ENCODE data around the gene MAN1C1. TPM values are rescaled to one million over a fixed set of nuclear protein-coding genes. Genes with fewer than 3 reads are reported as not detected.
A peak's percentile ranks its signal among the peaks of the same experiment; 100 is the strongest.

MAN1C1 gene
- total RNA-seq, 1 experiment from 2014 or later: 5.3 TPM

DNA sequence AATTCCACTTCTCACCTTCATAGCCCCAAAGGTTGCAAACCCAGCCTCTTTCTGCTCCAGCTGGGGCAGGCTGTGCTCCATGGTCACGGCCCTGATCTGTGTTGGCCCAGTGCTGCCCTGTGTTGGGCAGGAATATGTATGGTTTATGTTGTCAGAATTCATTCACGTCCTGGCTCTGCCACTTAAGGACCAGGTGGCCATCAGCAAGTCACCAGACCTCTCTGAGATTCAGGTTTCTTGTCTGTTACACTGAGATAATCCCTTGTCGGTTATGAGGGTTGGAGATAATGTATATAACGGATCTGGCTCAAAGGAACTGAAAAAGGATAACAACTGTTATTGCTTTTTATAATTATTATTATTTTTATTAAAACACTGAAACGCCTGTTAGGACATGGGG is 144.3 kb downstream of the MAN1C1 start:
- in situ Hi-C loops (cut with HindIII; ENCODE audit: low sequenced_read_pairs): no loop called here
- DNase-seq (ENCODE audit: low spot score): peak; percentile 59

DNA sequence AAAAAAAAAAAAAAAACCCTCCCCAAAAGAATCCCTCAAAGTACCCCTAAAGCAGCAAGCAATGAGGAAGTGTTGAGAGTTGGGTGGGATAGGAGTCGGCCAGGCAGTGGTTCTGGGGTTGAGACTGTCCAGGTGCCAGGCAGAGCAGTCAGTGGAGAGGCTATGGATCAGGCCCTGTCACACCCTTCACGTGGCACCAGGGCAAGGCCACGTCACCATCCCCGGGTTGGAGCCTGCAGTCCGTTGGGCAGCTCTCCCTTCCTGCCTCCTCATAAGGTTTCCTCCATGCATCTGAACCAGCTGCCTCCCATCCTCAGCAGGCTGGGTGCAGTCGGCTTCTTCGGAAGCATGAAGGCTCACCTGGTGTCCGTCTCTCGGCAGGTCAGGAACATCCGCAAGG is 146.9 kb downstream of the MAN1C1 start:
- in situ Hi-C loops (cut with HindIII; ENCODE audit: low sequenced_read_pairs): no loop called here
- DNase-seq (ENCODE audit: low spot score): no peak

DNA sequence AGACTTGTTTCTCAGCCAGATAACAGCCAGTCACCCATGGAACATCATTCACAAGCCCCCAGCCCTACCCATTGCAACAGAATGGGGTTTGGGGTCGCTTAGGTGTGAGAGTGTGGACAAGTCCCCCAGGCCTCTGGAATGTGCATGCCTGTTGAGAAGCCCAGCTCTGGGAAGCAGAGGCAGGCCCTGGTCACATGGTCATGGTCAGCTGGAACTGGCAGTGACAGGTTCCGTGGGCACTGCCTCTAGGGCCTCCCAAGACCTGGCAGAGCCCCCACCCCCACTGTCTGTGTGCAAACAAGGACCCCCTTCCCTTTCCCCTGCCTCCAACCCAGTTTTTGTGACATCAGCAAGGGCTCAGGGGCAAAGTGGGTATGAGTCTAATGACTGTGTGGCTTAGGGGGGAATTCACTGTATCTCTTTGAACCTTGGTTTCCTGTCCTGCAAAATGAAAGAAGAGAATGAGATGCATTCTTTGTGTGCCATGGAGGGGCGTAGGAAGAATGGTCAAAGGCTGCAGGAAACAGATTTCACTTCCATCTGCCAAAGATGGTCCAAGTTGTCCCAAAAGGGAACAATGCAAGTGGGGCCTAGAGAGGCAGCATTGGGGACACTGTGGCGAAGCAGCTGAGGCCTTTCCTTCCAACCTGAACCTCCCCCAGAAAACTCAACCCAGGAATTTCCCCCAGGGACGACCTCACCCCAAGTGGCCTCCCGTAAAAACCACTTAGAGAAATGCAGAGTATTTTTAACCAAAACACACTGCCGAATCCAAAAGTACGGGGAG is 148.7 kb downstream of the MAN1C1 start:
- DNase-seq (ENCODE audit: low spot score): no peak
- in situ Hi-C loops (cut with HindIII; ENCODE audit: low sequenced_read_pairs): no loop called here

DNA sequence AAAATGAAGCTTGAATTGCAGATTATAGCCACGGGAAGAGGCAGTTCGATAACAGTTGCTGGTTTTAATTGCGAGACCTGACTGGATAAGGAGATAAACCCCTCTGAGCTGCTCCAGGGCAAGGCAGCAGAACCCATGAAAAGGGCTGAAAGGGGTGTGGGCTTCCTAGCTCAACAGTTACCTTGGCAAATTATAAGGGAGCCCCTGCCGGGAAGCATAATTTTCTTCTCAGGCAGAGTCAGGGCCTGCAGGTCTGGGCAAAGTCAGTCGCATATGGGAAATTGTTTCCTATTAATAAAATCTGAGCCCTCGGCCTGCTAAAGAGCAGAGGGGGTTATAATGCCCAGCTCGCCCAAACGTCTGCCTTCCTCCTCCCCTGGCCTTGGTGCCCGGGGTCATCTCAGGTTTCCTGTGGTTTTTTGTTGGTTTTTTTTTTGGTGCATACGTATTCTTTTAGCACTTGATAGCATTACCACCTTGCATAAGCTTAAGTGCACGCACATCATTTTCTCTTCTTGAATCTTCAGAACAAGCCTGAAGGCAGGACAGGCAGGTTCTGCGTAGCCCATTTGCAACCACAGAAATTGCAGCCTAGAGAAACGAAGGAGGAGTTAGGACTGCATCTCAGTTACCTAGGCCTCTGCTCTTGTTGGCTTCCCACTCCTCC is 149.5 kb downstream of the MAN1C1 start:
- DNase-seq (ENCODE audit: low spot score): no peak

DNA sequence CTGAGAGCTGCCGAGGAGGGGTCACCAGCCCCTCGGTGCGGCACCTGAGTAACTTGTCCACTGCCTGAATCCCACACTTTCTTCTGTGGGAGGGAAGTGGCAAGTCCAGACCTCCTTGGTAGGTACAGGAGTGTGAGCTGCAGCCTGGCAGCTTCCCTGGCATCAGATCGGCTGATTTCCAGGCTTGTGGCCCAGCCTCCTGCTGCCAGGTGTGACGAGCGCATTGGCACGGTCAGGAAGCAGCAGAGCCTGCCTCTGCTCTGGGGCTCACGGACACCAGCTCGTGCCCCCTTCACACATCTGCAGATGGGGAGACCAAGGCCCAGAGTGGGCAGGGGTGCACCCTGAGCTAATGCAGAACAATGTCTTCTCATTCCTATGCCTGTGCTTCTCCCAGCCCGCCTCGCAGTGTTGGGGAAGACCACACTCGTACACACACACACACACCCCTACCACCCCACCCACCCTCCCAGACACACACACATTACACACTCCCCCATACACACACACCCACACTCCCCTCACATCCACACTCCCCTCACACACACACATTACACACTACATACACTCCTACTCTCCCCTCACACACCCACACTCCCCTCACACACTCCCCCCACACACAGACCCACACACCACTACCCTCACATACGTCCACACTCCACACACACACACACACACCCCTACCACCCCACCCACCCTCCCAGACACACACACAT is 150.3 kb downstream of the MAN1C1 start:
- in situ Hi-C loops (cut with HindIII; ENCODE audit: low sequenced_read_pairs): no loop called here
- peak; percentile 82 for DNase-seq (ENCODE audit: low spot score)

More for the DNA sequence above, 149.5 kb downstream of the MAN1C1 start:
- in situ Hi-C loops (cut with HindIII; ENCODE audit: low sequenced_read_pairs): no loop called here

DNA sequence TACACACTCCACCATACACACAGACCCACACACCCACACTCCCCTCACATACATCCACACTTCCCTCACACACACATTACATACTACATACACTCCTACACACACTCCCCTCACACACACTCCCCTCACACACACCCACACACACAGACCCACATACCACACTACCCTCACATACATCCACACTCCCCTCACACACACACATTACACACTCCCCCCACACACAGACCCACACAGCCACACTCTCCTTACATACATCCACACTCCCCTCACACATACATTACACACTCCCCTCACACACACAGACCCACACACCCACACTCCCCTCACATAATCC is 150.8 kb downstream of the MAN1C1 start:
- in situ Hi-C loops (cut with HindIII; ENCODE audit: low sequenced_read_pairs): no loop called here
- DNase-seq (ENCODE audit: low spot score): no peak

DNA sequence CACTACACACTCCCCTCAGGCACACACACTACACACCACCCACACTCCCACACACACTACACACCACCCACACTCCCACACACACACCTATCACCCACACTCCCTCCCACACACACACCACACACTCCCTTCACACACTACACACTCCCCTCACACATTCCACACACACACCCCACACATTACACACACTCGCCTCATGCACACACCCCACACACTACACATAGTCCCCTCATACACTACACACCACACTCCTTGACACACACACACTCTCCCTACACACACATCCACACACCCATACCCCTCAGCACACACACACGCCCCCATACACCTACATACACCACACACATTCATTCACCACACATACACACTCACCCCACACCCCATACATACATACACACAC is 152.4 kb downstream of the MAN1C1 start:
- no peak for DNase-seq (ENCODE audit: low spot score)
- in situ Hi-C loops (cut with HindIII; ENCODE audit: low sequenced_read_pairs): no loop called here

DNA sequence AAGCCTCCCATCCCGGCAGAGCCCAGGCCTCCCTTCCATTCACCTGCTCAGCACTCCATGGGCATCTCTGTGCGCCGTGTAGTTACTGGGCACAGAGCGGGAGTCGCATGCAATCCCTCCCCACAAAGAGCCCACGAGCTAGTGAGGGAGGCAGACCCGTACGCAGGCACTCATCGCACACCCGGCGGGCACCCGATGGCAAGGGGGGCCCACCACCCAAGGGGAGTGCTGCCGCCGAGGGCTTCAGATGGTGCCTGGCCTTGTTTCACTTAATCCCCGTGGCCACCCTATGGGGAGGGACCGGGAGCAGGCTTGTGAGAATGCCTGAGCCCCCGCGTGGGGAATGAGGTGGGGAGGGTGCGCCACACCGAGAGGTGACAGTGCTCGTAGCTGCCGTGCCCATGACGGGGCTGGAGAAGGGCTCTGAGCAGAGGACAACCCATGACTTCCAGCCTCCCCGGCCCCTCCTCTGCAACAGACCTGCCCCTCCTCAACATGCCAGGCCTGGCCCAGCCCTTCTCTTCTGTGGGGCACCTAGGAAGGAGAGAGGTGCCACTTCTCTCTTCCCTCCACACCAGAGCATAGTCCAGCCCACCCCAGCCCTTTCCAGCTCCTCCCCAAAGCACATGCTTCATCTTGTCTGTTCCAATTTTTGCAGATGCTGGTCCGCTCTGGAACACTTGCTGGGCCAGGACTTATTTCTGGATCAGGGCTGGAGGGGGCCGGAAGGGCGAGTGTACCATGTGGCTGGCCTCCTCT is 153.2 kb downstream of the MAN1C1 start:
- in situ Hi-C loops (cut with HindIII; ENCODE audit: low sequenced_read_pairs): no loop called here
- no peak for DNase-seq (ENCODE audit: low spot score)

DNA sequence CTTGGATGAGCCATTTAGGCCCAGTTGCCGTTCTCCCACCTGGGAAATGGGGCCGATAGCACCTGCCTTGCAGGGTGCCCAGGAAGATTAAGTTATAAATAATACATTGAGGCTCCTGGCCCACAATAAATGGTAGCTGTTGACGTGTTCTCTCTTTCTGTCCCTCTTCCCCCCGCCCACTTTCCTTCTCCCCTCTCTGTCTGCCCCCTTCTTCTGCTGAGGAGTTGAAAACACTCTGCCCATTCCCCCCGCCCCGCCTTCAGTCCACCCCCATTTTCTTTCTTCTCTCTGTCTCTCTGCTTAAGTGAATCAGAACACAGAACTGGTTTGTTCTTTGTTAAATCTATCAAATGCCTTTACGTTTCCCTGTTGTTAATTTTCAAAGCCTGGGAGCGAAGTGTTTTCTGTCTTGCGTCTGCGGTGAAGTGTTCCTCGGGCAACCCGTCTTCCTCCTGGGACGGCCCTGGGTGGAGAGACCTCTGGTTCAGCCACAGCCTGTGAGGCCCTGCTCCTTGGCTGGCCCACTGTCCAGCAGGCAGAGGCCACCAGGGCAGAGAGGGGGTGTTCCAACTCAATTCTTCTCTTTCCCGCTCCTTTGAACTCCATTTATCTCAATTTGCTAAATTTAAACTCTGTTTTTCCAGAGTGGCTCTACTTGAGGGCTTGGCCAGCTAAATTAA is 154.1 kb downstream of the MAN1C1 start:
- in situ Hi-C loops (cut with HindIII; ENCODE audit: low sequenced_read_pairs): no loop called here
- DNase-seq (ENCODE audit: low spot score): no peak

DNA sequence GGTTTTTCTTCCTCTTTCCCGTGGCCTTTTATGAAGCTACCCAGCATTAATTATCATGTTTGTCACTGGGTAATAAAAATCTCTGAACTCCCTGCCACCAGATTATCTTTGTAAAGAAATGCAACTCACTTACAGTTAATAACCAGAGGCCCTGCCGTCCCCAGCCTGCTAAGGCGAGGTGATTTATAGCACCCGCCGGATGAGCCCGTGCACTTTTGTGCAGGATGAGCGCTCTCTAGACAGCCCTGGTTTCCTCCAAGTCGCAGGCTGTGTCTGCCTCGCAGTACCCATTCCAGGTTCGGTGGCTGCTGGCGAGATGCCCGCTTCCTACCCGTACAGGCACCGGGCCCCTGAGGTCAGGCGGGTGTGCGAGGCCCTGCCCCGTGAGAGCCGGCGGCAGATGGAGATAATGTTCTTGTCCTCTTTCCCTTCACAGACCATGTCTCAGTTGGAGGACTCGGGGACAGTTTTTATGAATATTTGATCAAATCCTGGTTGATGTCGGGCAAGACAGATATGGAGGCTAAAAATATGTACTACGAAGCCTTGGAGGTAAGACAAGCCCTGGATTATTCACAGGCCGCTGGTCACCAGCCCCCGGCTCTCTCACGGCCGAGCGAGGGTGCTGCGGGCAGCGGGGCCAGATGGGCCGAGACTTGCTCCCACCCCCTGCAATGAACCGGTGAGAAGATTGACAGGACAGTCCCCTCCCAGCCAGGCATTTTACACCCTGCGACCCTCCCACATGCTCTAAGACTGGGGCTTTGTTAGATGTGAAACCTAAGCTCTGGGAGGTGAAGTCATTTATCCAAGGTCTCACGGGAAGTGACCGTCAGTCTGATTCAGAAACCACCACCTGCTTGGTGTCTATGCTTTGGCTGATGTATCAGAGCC is 154.9 kb downstream of the MAN1C1 start:
- in situ Hi-C loops (cut with HindIII; ENCODE audit: low sequenced_read_pairs): no loop called here

DNA sequence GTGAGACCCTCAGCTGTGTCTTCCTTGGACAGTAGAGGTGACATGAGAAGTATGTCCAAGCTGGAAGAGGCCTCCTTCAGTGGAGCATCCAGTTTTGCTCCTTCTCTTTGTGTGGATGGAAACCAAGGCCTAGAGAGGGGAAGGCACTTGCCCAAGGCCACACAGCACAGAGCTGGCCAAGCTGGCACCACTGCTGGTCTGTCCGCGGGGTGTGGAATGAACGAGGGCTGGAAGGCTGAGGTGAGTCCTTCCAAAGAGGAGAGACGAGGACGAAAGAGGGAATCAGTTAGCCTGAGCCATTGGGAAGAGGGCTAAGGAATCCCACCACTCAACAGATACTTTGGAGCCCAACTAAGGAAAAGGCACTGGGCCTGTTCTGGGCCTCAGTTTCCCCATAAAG is 155.6 kb downstream of the MAN1C1 start:
- no peak for DNase-seq (ENCODE audit: low spot score)
- in situ Hi-C loops (cut with HindIII; ENCODE audit: low sequenced_read_pairs): no loop called here

More for the DNA sequence above, 154.9 kb downstream of the MAN1C1 start:
- peak; percentile 84 for DNase-seq (ENCODE audit: low spot score)

DNA sequence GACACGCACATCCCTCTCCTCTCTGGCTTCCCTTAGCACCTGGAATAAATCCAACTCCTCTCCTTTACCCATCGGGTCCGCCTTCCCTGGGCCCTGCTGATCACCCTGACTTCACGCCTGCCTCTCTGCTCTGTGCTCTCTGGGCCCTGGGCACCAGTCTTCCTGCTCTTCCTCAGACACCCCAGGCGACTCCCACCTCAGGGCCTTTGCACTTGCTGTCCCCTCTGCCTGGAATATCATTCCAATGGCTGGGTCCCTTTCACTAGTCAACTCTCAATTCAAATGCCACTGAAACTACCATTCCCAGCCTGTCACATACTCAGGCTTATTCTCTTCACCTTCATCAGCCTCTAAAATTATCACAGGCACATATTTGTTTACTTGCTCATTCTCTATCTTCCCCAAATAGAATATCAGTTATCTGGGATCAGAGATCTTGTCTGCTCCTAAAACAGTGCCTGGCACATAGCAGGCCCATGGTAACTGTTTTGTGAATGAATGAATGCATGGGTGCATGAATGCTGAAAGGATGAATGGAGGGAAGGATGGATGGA is 156.2 kb downstream of the MAN1C1 start:
- in situ Hi-C loops (cut with HindIII; ENCODE audit: low sequenced_read_pairs): no loop called here
- DNase-seq (ENCODE audit: low spot score): no peak

DNA sequence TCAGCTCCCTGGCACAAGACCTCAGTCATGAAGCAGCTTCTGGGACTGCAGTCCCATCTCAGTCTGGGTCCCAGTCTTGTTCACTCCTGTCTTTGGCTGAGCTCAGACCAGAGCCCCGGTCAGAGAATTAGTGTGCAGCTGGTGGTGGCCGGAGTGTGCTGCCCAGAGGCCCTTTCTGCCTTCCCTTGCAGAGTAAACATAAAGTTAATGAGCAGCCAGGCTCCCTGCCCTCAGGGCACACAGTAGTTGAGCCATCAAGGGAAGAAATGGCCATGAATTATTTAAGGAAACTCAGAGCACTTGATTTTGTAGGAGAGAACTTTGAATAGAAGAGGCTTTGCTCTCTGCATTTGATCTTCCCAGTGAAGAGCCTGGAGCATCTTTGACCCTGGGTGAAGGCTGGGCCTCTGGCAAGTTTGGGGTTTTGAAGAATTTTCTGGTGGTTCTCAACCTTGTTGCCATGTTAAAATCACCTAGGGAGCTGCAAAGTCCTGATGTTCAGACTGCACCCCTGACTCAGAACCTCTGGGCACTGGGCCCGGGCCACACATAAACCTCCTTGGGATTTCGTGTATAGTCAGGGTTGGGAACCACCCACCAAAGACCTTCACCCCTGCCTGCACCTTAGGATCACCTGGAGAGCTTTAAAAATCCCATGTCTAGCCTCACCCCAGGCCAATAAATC is 157.0 kb downstream of the MAN1C1 start:
- no peak for DNase-seq (ENCODE audit: low spot score)
- in situ Hi-C loops (cut with HindIII; ENCODE audit: low sequenced_read_pairs): no loop called here

DNA sequence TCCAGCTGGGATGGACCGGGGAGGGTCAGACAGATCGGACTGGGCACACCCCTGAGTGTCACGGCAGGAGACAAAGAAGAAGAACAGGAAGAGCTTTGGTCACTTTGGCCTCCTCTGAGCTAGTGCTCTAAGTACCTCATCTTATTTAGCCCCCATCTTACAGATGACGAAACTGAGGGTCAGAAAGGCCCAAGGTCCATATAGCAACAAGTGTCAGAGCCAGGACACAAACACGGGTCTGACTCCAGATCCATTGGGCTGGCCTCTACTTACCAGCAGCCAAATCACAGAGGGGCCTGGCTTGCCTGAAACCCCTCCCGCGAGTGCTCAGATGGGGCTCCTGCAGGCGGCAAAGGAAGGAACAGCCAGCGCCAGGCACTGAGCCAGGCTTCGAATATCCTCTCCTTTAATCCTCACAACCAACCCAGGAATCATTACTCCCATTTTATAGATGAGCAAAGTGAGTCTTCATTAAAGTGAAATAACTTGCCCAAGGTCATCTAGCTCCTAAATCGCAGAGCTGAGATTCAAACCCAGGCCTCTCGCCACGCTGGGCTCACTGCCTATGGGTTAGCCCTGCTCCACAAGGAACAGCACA is 157.7 kb downstream of the MAN1C1 start:
- in situ Hi-C loops (cut with HindIII; ENCODE audit: low sequenced_read_pairs): no loop called here
- DNase-seq (ENCODE audit: low spot score): peak; percentile 59

DNA sequence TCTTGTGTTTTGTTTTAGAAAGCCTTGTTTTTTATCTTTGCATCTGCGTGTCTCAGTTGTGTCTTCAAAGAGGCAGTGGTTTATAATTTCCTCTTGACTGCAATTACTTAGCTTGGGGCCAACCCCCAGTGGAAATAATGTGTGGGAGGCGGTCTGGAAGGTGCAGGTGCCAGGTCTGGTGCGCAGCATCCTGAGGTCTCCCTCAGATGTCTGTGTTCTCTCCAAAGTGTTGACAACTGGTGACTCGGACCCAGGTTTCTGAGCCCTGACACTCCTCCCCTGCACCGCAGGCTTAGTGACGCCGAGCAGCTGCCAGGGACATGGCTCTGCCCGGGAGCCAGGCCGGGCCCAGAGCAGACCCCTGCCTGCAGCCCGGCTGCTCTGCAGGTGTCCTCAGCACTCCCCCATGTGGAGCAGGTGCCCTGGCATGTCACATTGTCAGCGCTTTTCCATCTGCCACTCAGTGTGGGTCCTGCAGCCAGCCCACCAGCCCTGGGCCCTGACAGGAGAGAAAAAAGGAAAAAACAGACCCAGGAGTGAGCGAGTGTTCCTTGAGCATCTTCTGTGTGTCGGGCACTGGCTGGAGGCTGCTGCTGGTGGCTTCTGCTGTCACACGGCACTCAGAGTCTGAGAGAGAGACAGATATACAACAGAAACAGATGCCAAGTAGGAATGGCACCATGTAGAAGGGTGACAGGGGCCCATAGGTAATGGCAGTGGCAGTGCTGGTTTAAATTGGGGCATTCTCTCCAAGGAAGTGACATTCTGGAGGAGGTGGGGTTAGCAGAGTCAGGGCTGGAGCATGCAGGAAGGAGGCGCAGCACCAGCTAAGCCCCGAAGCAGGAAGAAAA is 158.6 kb downstream of the MAN1C1 start:
- peak; percentile 69 for DNase-seq (ENCODE audit: low spot score)
- in situ Hi-C loops (cut with HindIII; ENCODE audit: low sequenced_read_pairs): no loop called here

DNA sequence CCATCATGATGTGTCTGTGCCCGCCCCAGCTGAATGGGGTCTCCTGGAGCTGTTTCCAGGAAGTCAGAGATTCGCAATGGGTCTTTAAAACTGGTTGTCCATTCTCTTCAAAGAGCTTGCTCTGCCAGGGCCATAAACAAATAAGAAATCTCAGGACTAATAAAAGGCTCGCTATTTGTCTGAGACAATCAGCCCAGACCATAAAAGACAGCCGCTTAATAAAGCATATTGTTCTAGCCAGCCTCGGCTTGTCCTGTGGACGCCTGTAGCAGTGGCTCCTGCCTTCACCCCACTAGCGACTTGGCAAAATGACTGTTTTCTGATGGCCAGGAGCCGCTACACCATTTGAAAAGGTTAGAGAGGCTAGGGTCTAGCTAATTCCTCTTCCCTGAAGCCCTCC is 162.8 kb downstream of the MAN1C1 start:
- DNase-seq (ENCODE audit: low spot score): no peak
- in situ Hi-C loops (cut with HindIII; ENCODE audit: low sequenced_read_pairs): no loop called here

Data from G401 (cell line).